Activated naive CD4-positive, alpha-beta T cell treated with anti-CD3 and anti-CD28 coated beads, Interleukin-2, amount 50 U/mL, for 24 hours (primary cell): ENCODE data around the gene ZNF783.
"Not testable (repeated sequence)": the region's sequence is repeated elsewhere in the genome, so short reads cannot be mapped to it uniquely, and the experiment has no call there.

Experiments used
- H3K27ac Mint-ChIP-seq: one replicate; pipeline ENCODE4 v1.8.0; 2021; ENCODE audit warnings: mild to moderate bottlenecking, mixed read lengths
- H3K27me3 Mint-ChIP-seq: one replicate; pipeline ENCODE4 v1.8.0; 2021; ENCODE audit warnings: mixed read lengths
- H3K36me3 Mint-ChIP-seq: one replicate; pipeline ENCODE4 v1.8.0; 2021; ENCODE audit warnings: mixed read lengths
- H3K4me1 Mint-ChIP-seq: one replicate; pipeline ENCODE4 v1.8.0; 2021; ENCODE audit warnings: mixed read lengths
- H3K4me3 Mint-ChIP-seq: one replicate; pipeline ENCODE4 v1.8.0; 2021; ENCODE audit warnings: mild to moderate bottlenecking, mixed read lengths
- H3K9me3 Mint-ChIP-seq: one replicate; pipeline ENCODE4 v1.8.0; 2021; ENCODE audit warnings: mixed read lengths

The ZNF783 gene

DNA sequence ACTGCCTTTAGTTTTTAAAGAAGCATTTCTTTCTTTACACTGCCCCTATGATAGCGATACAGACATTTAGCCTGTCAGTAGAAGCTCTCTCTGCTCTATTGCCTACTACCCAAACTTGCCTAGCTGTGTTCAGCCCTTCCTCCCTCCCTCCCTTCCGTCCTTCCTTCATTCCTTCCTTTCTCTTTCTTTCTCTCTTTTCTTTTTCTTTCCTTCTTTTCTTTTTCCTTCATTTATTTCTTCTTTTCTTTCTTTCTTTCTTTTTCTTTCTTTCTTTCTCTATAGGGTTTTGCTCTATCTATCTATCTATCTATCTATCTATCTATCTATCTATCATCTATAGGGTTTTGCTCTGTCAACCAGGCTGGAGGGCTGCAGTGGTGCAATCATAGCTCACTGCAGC lies 29.6 kb upstream of the ZNF783 start:
- Mint-ChIP-seq H3K27me3 (peaks cover 6% of the 10 kb centered on the region), H3K27ac (no peak overlapping the region), H3K9me3 (no peaks in the 10 kb centered on the region), H3K4me3 (no peak overlapping the region), H3K36me3 (no peaks in the 10 kb centered on the region), H3K4me1 (peaks cover 3% of the 10 kb centered on the region)

DNA sequence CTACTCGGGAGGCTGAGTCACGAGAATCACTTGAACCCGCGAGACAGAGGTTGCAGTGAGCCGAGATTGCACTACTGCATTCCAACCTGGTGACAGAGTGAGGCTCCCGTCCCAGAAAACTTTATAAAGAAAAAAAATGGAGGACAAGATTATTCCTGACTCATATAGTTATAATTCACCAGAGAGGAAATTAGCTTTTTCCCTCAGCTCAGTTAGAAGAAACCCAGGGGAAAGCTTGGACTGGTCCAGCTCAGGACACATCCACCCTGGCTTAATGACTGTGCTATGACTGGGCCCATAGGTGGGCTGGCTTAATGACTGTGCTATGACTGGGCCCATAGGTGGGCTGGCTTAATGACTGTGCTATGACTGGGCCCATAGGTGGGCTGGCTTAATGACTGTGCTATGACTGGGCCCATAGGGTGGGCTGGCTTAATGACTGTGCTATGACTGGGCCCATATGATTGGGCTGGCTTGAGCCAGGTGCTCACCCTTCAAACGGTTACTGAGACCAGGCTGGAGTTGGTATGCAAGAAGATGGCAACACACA lies 28.3 kb upstream of the ZNF783 start:
- H3K36me3 Mint-ChIP-seq, H3K27ac Mint-ChIP-seq, H3K4me3 Mint-ChIP-seq, H3K4me1 Mint-ChIP-seq, H3K27me3 Mint-ChIP-seq, H3K9me3 Mint-ChIP-seq: not testable (repeated sequence)

GRCh38 chr7:149237502-149237901 lies 24.5 kb upstream of the ZNF783 start:
- Mint-ChIP-seq H3K4me1 (peaks cover 29% of the 10 kb centered on the region), H3K27ac (no peak overlapping the region), H3K9me3 (no peaks in the 10 kb centered on the region), H3K27me3 (peaks cover 4% of the 10 kb centered on the region), H3K36me3 (peaks cover 3% of the 10 kb centered on the region), H3K4me3 (no peak overlapping the region)

GRCh38 chr7:149238051-149238450 lies 23.9 kb upstream of the ZNF783 start:
- no peaks in the 10 kb centered on the region for H3K9me3 Mint-ChIP-seq
- peak overlapping the region; percentile 79 for H3K4me3 Mint-ChIP-seq
- peaks cover 35% of the 10 kb centered on the region for H3K4me1 Mint-ChIP-seq
- H3K27ac Mint-ChIP-seq = peak overlapping the region; percentile 73
- peaks cover 7% of the 10 kb centered on the region for H3K36me3 Mint-ChIP-seq
- peaks cover 3% of the 10 kb centered on the region for H3K27me3 Mint-ChIP-seq

DNA sequence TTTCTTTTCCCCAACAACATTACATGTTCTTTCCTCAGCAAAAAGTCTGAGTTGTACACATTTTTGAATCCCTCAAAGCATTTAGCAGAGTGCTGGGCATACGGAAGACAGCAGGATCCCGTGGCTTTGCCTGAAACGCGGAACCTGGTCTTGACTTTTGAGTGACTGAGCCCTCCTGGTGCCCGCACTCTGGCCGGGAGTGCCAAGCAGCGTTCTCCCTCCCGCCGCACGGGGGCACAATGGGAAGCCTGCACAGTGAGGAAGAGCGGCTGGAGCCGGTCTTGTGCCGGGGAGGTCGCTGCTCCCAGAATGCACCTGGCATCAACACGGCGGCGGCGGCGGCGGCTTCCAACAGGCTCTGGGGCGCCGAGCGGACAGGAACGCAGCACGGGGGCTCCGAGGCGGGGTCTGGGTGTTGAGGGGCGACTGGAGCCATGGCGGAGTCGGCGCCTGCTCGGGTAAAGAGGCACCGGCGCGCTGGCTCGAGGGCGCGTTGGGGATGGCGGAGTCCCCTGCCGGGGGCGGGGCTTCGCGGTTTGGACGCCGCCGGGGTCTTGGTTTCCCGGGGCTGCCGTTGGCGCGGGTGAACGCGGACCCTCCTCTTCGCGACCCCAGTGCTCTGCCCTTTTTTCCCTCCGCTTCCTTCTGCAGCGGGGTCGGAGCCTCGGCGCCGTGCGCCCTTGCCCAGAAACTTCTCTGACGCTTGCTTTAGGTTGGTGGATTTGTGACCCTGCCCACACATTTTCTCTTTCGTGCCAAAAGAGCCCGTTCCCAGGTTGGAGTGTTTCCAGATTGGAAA lies 22.5 kb upstream of the ZNF783 start, which contains the start of gene ZNF212:
ZNF212 (plus strand) TSS at position 307 of the 799 bp plus-strand sequence; CDS start at position 435, 128 bp downstream.
- Mint-ChIP-seq H3K4me1 (peaks cover 37% of the 10 kb centered on the region), H3K27ac (peak within 1 kb of the TSS; percentile 93), H3K4me3 (peak within 1 kb of the TSS; percentile 92), H3K36me3 (peaks cover 7% of the 10 kb centered on the region), H3K27me3 (no peaks in the 10 kb centered on the region), H3K9me3 (no peaks in the 10 kb centered on the region)

GRCh38 chr7:149240637-149241036 lies 21.4 kb upstream of the ZNF783 start:
- Mint-ChIP-seq H3K27ac (peak overlapping the region; percentile 90), H3K9me3 (no peaks in the 10 kb centered on the region), H3K27me3 (no peaks in the 10 kb centered on the region), H3K4me3 (peak overlapping the region; percentile 92), H3K36me3 (peaks cover 7% of the 10 kb centered on the region), H3K4me1 (peaks cover 47% of the 10 kb centered on the region)

- Mint-ChIP-seq H3K36me3 (peaks cover 7% of the 10 kb centered on the region), H3K27me3 (no peaks in the 10 kb centered on the region), H3K27ac (peak overlapping the region; percentile 41), H3K9me3 (no peaks in the 10 kb centered on the region), H3K4me1 (peaks cover 53% of the 10 kb centered on the region), H3K4me3 (peak overlapping the region; percentile 42)
Observed at GRCh38 chr7:149241696-149242095, 20.3 kb upstream of the ZNF783 start.

GRCh38 chr7:149245244-149245643 lies 16.8 kb upstream of the ZNF783 start:
- Mint-ChIP-seq H3K9me3 (no peaks in the 10 kb centered on the region), H3K27ac (peak overlapping the region; percentile 80), H3K4me1 (peaks cover 68% of the 10 kb centered on the region), H3K4me3 (no peak overlapping the region), H3K36me3 (peaks cover 13% of the 10 kb centered on the region), H3K27me3 (no peaks in the 10 kb centered on the region)

- H3K36me3 Mint-ChIP-seq = peaks cover 11% of the 10 kb centered on the region
- H3K9me3 Mint-ChIP-seq = no peaks in the 10 kb centered on the region
- peaks cover 63% of the 10 kb centered on the region for H3K4me1 Mint-ChIP-seq
- H3K27me3 Mint-ChIP-seq = no peaks in the 10 kb centered on the region
- H3K27ac Mint-ChIP-seq = peak overlapping the region; percentile 80
- H3K4me3 Mint-ChIP-seq = peak overlapping the region; percentile 2
Observed at GRCh38 chr7:149245744-149246143, 16.3 kb upstream of the ZNF783 start.

DNA sequence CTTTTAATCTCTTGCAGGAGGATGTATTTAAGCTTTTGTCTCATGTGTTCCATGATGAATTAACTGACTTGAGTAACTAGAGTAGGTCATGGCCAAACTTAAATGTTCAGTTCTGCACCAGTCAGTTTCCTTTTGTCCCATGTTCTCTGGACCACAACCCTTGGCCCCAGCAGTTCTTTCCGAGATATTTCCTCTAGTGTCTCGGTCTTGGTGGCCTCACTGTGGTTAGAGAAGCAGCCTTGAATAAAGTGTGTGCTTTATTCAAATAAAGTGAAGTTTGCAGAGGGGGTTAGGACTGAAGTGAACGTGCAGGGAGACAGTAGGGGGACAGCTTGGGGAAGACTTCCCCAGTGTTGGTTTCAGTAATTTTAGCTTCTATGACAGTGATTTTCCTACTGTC lies 13.2 kb upstream of the ZNF783 start:
- Mint-ChIP-seq H3K36me3 (peaks cover 10% of the 10 kb centered on the region), H3K4me1 (peaks cover 46% of the 10 kb centered on the region), H3K27me3 (no peaks in the 10 kb centered on the region), H3K27ac (peak overlapping the region; percentile 99), H3K9me3 (no peaks in the 10 kb centered on the region), H3K4me3 (peak overlapping the region; percentile 66)

- not testable (repeated sequence) for H3K4me3 Mint-ChIP-seq, H3K27me3 Mint-ChIP-seq, H3K36me3 Mint-ChIP-seq, H3K27ac Mint-ChIP-seq, H3K9me3 Mint-ChIP-seq
- peaks cover 38% of the 10 kb centered on the region for H3K4me1 Mint-ChIP-seq
Observed at GRCh38 chr7:149250151-149250550, 11.8 kb upstream of the ZNF783 start.

DNA sequence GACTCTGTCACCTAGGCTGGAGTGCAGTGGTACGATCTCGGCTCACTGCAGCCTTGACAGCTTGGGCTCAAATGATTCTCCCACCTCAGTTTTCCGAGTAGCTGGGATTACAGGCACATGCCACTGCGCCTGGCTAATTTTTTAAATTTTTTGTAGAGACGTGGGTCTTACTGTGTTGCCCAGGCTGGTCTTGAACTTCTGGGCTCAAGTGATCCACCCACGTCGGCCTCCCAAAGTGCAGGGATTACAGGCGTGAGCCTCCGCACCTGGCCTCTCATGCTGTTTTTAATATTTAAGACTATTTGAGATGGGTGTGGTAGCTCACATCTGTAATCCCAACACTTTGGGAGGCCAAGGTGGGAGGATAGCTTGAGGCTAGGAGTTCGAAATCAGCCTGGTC lies 10.5 kb upstream of the ZNF783 start:
- H3K27ac Mint-ChIP-seq, H3K27me3 Mint-ChIP-seq, H3K4me3 Mint-ChIP-seq, H3K36me3 Mint-ChIP-seq, H3K9me3 Mint-ChIP-seq: not testable (repeated sequence)
- H3K4me1 Mint-ChIP-seq = peaks cover 27% of the 10 kb centered on the region

- H3K36me3 Mint-ChIP-seq = peaks cover 10% of the 10 kb centered on the region
- no peak overlapping the region for H3K27ac Mint-ChIP-seq
- H3K9me3 Mint-ChIP-seq = no peaks in the 10 kb centered on the region
- no peaks in the 10 kb centered on the region for H3K27me3 Mint-ChIP-seq
- no peak overlapping the region for H3K4me3 Mint-ChIP-seq
- peaks cover 24% of the 10 kb centered on the region for H3K4me1 Mint-ChIP-seq
Observed at GRCh38 chr7:149252378-149252777, 9.6 kb upstream of the ZNF783 start.

GRCh38 chr7:149253665-149254064 lies 8.3 kb upstream of the ZNF783 start:
- no peaks in the 10 kb centered on the region for H3K27me3 Mint-ChIP-seq
- H3K27ac Mint-ChIP-seq = no peak overlapping the region
- peaks cover 17% of the 10 kb centered on the region for H3K4me1 Mint-ChIP-seq
- no peaks in the 10 kb centered on the region for H3K9me3 Mint-ChIP-seq
- no peak overlapping the region for H3K4me3 Mint-ChIP-seq
- H3K36me3 Mint-ChIP-seq = peaks cover 4% of the 10 kb centered on the region

DNA sequence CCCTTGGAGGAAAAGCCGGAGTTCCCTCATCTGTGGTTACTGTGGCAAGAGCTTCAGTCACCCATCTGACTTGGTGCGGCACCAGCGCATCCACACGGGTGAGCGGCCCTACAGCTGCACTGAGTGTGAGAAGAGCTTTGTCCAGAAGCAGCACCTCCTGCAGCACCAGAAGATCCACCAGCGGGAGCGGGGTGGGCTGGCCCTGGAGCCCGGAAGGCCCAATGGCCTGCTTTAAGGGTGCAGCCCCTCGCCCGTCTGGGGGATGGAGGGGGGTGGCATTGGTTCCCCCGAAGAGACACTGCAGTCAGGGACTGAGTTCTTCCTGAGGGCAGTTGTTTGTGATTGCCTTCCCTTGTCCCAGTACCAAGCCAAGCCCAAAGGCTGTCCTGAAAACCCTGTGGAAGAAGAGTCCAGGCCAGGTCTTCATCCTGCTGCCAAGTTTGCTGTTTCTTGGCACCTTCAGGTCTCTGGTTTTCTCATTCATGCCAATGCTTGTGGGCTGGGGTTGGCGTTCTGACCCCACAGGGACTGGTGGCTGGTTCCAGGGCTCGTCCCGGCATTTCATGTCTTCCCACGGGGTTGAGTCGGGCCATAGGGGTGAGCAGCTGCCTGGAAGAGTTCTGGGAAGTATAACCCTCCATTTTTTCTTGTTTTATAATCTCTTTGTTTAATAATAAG lies 7.7 kb upstream of the ZNF783 start:
- Mint-ChIP-seq H3K27me3 (no peaks in the 10 kb centered on the region), H3K36me3 (peaks cover 4% of the 10 kb centered on the region), H3K9me3 (no peaks in the 10 kb centered on the region), H3K4me3 (no peak overlapping the region), H3K27ac (no peak overlapping the region), H3K4me1 (peaks cover 11% of the 10 kb centered on the region)

GRCh38 chr7:149255174-149255573 lies 6.8 kb upstream of the ZNF783 start:
- no peak overlapping the region for H3K4me3 Mint-ChIP-seq
- H3K27ac Mint-ChIP-seq = no peak overlapping the region
- H3K27me3 Mint-ChIP-seq = no peaks in the 10 kb centered on the region
- H3K4me1 Mint-ChIP-seq = peaks cover 7% of the 10 kb centered on the region
- H3K36me3 Mint-ChIP-seq = peaks cover 4% of the 10 kb centered on the region
- H3K9me3 Mint-ChIP-seq = no peaks in the 10 kb centered on the region
